Measurements from ENCODE around the gene HOXA13. TPM values are rescaled to one million over a fixed set of nuclear protein-coding genes. Genes with fewer than 3 reads are reported as not detected.
A peak's percentile ranks its signal among the peaks of the same experiment; 100 is the strongest.

Gene HOXA13
- polyA plus RNA-seq, 1 of the 3 experiments (the other 2 are of a cell fraction), result not detected

- Histone ChIP-seq H3K27ac (ENCODE audit: low read depth in 2 of 2, low read length in 1 of 2) (no peak within 1 kb of the TSS), H3K36me3 (replicated peaks in 1 of 2; ENCODE audit: control insufficient read depth in 1 of 2, insufficient read depth in 2 of 2, low read length in 1 of 2) (no peaks in the 10 kb centered on the region), H3K4me2 (no peak within 1 kb of the TSS), H3K4me1 (ENCODE audit: control insufficient read depth in 1 of 2, insufficient read depth in 2 of 2, low read depth in 1 of 2, low read length in 1 of 2) (peaks cover 12 to 20% of the 10 kb centered on the region in 2 experiments; a peak in 1 of 4 replicates), H3K9ac (no peak within 1 kb of the TSS), H3F3A (replicated peaks; ENCODE audit: insufficient read depth) (no peaks in the 10 kb centered on the region), H4K20me1 (ENCODE audit: insufficient read depth) (no peaks in the 10 kb centered on the region), H3K9me2 (no peaks in the 10 kb centered on the region), H3K9me3 (no peaks in the 10 kb centered on the region), H3K4me3 (ENCODE audit: low read depth in 2 of 2, low read length in 1 of 2) (no peak within 1 kb of the TSS), H3K79me2 (ENCODE audit: insufficient read depth) (no peaks in the 10 kb centered on the region), H2AFZ (ENCODE audit: low read depth) (no peak within 1 kb of the TSS), H3K27me3 (ENCODE audit: insufficient read depth) (peaks cover 100% of the 10 kb centered on the region)
- CTCF ChIA-PET, result interaction anchor here (0.5 to 10.9 kb wide), 5 partner anchors 12 to 479 kb away, joined by 3 to 270 read pairs (median 29); partner anchors contain the start of gene HOXA7
- peak; percentile 47 for DNase-seq
- WGBS (ENCODE audit: low lambda C conversion rate), result 29% methylated on average over 48 of the region's 63 CpGs
- POLR2A ChIA-PET, result no interaction called here
- no peak for TF ChIP-seq POLR2AphosphoS5 (IDR thresholded peaks at IDR 0.05; ENCODE audit: low read depth, low read length)
- TF ChIP-seq, protein P1, sequence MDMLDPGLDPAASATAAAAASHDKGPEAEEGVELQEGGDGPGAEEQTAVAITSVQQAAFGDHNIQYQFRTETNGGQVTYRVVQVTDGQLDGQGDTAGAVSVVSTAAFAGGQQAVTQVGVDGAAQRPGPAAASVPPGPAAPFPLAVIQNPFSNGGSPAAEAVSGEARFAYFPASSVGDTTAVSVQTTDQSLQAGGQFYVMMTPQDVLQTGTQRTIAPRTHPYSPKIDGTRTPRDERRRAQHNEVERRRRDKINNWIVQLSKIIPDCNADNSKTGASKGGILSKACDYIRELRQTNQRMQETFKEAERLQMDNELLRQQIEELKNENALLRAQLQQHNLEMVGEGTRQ (IDR thresholded peaks at IDR 0.05; ENCODE audit: borderline replicate concordance, low read depth, low read length), result no peak
- no peak for TF ChIP-seq EZH2phosphoT487 (IDR thresholded peaks at IDR 0.05; ENCODE audit: borderline replicate concordance, low read depth)
- no peak for TF ChIP-seq CTCF (IDR thresholded peaks at IDR 0.05)
- TF ChIP-seq SIN3A (IDR thresholded peaks at IDR 0.05; ENCODE audit: borderline replicate concordance, low read depth, low read length), result no peak
- TF ChIP-seq ZBTB33 (IDR thresholded peaks at IDR 0.05; ENCODE audit: borderline replicate concordance, low read depth), result no peak
- TF ChIP-seq RAD21 (IDR thresholded peaks at IDR 0.05; ENCODE audit: low read length), result no peak
- no peak for TF ChIP-seq NRF1 (IDR thresholded peaks at IDR 0.05; ENCODE audit: low read depth, low read length)
- no peak for TF ChIP-seq GABPA (IDR thresholded peaks at IDR 0.05; ENCODE audit: low read depth)
- TF ChIP-seq TCF12 (IDR thresholded peaks at IDR 0.05), result no peak
- TF ChIP-seq ELF1 (IDR thresholded peaks at IDR 0.05), result no peak
- no peak for TF ChIP-seq CHD2 (IDR thresholded peaks at IDR 0.05; ENCODE audit: low read length, partially characterized antibody)
- no peak for TF ChIP-seq RCOR1 (IDR thresholded peaks at IDR 0.05; ENCODE audit: low read length)
- TF ChIP-seq JUND (IDR thresholded peaks at IDR 0.05), result no peak
- TF ChIP-seq FOXJ3 (CRISPR knock-in tag; IDR thresholded peaks at IDR 0.05), result no peak
These were observed 52.5 kb downstream of the HOXA13 start, which contains the start of gene HOXA6 for GRCh38 chr7:27147199-27148030. TSS of gene HOXA6 (minus strand) at chr7:27147774. CDS start at chr7:27147749, 25 bp downstream.

Measured in SK-N-SH (cell line).